SK-N-SH treated with all-trans-retinoic acid at 6 μM for 48 hours (cell line): ENCODE measurements around the gene RNF44.

Source experiments
- ARNTL ChIP-seq: fragments of 450-650 bp; formaldehyde crosslinking; IDR thresholded peaks from 2 replicates; pipeline ENCODE4 v1.5.0; 2020; ENCODE audit warnings: low read depth, mild to moderate bottlenecking, moderate library complexity, borderline replicate concordance
- CSRNP3 ChIP-seq: fragments of 250-450 bp; sonication (Bioruptor Pico); IDR thresholded peaks from 2 replicates; pipeline ENCODE4 v1.5.1; 2021; ENCODE audit warnings: mild to moderate bottlenecking, moderate library complexity
- OSR1 ChIP-seq: fragments of 250-450 bp; sonication (Bioruptor Pico); IDR thresholded peaks from 2 replicates; pipeline ENCODE4 v1.8.0; 2022; ENCODE audit warnings: moderate library complexity, mild to moderate bottlenecking, inconsistent platforms
- PATZ1 ChIP-seq: fragments of 250-450 bp; sonication (Bioruptor Pico); IDR thresholded peaks from 2 replicates; pipeline ENCODE4 v1.8.0; 2020; ENCODE audit warnings: mild to moderate bottlenecking, moderate library complexity, borderline replicate concordance
- POU6F1 ChIP-seq: fragments of 250-450 bp; sonication (Bioruptor Pico); IDR thresholded peaks from 2 replicates; pipeline ENCODE4 v1.8.0; 2021; ENCODE audit warnings: low read depth, mild to moderate bottlenecking, moderate library complexity, borderline replicate concordance
- PPARA ChIP-seq: fragments of 250-450 bp; sonication (Bioruptor Pico); IDR thresholded peaks from 2 replicates; pipeline ENCODE4 v1.5.0; 2020; ENCODE audit warnings: mild to moderate bottlenecking, borderline replicate concordance
- SNAI2 ChIP-seq: fragments of 250-450 bp; sonication (Bioruptor Pico); IDR thresholded peaks from 2 replicates; pipeline ENCODE4 v1.5.0; 2020; ENCODE audit warnings: mild to moderate bottlenecking, moderate library complexity
- TCF4 ChIP-seq: fragments of 250-450 bp; sonication (Bioruptor Pico); IDR thresholded peaks from 2 replicates; pipeline ENCODE4 v1.8.0; 2021; ENCODE audit warnings: mild to moderate bottlenecking, moderate library complexity, borderline replicate concordance
- ZFP3 ChIP-seq: fragments of 250-450 bp; sonication (Bioruptor Pico); IDR thresholded peaks from 2 replicates; pipeline ENCODE4 v1.5.0; 2020; ENCODE audit warnings: mild to moderate bottlenecking, moderate library complexity
- ZFP30 ChIP-seq: fragments of 450-650 bp; formaldehyde crosslinking; IDR thresholded peaks from 2 replicates; pipeline ENCODE4 v1.5.0; 2022; ENCODE audit warnings: mild to moderate bottlenecking, moderate library complexity
- ZNF70 ChIP-seq: fragments of 450-650 bp; formaldehyde crosslinking; IDR thresholded peaks from 2 replicates; pipeline ENCODE4 v1.5.0; 2020; ENCODE audit warnings: mild to moderate bottlenecking, moderate library complexity

- TF ChIP-seq ZFP3 (no peak), PATZ1 (CRISPR knock-in tag) (no peak), TCF4 (no peak), OSR1 (no peak), SNAI2 (no peak), ARNTL (CRISPR knock-in tag) (no peak), POU6F1 (CRISPR knock-in tag) (no peak), ZFP30 (CRISPR knock-in tag) (no peak), CSRNP3 (CRISPR knock-in tag) (no peak), ZNF70 (CRISPR knock-in tag) (no peak), PPARA (CRISPR knock-in tag) (no peak)
Observed at GRCh38 chr5:176507911-176508310, 29.3 kb downstream of the RNF44 start.
